NOMO-1 (cell line): ENCODE data around the gene KRTAP7-1.

Experiments used
- DNase-seq, 2 experiments: peaks; one replicate each; lab custom pipeline; 2025; ENCODE audit not compliant: unreplicated experiment in 2 of 2; lab: John Stamatoyannopoulos, UW

KRTAP7-1 gene

GRCh38 chr21:30829659-30830058 is at the start of gene KRTAP7-1:
TSS of gene KRTAP7-1 (minus strand) at chr21:30829759. CDS start at chr21:30829698, 61 bp downstream.
- no peak for DNase-seq

GRCh38 chr21:30874526-30874925 is 45.0 kb upstream of the KRTAP7-1 start:
- no peak for DNase-seq

GRCh38 chr21:30847627-30848500 is 18.3 kb upstream of the KRTAP7-1 start:
- DNase-seq = no peak

GRCh38 chr21:30842990-30843389 is 13.4 kb upstream of the KRTAP7-1 start:
- no peak for DNase-seq

GRCh38 chr21:30839304-30839703 is 9.7 kb upstream of the KRTAP7-1 start:
- no peak for DNase-seq

- DNase-seq = no peak
Measured at GRCh38 chr21:30838536-30838935, 9.0 kb upstream of the KRTAP7-1 start.

GRCh38 chr21:30831194-30831765 is 1.7 kb upstream of the KRTAP7-1 start:
- peak in 1 of 2 experiments; percentile 27 for DNase-seq

- DNase-seq = no peak
Measured at GRCh38 chr21:30818837-30819610, 10.5 kb downstream of the KRTAP7-1 start.

- DNase-seq = no peak
Measured at GRCh38 chr21:30813174-30813573, 16.4 kb downstream of the KRTAP7-1 start, which contains the start of gene KRTAP8-1. TSS of gene KRTAP8-1 (minus strand) at chr21:30813274. CDS start at chr21:30813220, 54 bp downstream.

- DNase-seq = no peak
Measured at GRCh38 chr21:30800605-30801004, 29.0 kb downstream of the KRTAP7-1 start.

GRCh38 chr21:30793581-30794314 is 35.8 kb downstream of the KRTAP7-1 start:
- DNase-seq = no peak

GRCh38 chr21:30779249-30779648 is 50.3 kb downstream of the KRTAP7-1 start:
- DNase-seq = no peak
